LNCaP clone FGC (cell line): ENCODE measurements around the gene TCP11L1.

Experiments used
- DNase-seq: peaks from one replicate; pipeline ENCODE4 v3.0.0-alpha.2; 2011; ENCODE audit warnings: low read depth
- H3K4me3 ChIP-seq: 2 replicates; pipeline ENCODE4 v1.5.1; 2011; ENCODE audit warnings: mild to moderate bottlenecking, low read depth, low read length, control low read depth
- TF ChIP-seq, protein P1 (sequence below): IDR thresholded peaks from 2 replicates; pipeline ENCODE4 v1.5.1; 2012; ENCODE audit warnings: mild to moderate bottlenecking; ENCODE audit not compliant: control insufficient read depth, insufficient read depth; ENCODE audit errors: extremely low read depth

The TCP11L1 gene

DNA sequence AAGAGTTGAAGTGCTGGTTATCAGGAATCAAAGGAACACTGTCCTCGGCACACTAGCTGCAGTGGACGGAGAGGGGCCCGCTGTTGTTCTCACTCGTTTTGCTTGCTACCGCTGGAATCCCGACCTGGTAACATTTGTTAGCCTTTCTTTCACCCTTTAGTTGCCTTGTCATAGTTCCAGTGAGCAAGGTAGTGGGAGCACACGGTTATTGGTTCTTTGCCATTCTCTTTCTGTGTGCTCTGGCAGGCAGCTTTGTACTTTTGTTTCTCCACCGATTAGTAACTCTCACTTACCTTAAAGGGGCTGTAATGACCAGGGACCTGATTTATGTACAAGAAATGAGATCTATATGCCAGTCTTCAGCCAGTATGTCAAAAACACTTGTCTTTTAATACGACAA is 21.9 kb upstream of the TCP11L1 start:
- TF ChIP-seq, protein P1, sequence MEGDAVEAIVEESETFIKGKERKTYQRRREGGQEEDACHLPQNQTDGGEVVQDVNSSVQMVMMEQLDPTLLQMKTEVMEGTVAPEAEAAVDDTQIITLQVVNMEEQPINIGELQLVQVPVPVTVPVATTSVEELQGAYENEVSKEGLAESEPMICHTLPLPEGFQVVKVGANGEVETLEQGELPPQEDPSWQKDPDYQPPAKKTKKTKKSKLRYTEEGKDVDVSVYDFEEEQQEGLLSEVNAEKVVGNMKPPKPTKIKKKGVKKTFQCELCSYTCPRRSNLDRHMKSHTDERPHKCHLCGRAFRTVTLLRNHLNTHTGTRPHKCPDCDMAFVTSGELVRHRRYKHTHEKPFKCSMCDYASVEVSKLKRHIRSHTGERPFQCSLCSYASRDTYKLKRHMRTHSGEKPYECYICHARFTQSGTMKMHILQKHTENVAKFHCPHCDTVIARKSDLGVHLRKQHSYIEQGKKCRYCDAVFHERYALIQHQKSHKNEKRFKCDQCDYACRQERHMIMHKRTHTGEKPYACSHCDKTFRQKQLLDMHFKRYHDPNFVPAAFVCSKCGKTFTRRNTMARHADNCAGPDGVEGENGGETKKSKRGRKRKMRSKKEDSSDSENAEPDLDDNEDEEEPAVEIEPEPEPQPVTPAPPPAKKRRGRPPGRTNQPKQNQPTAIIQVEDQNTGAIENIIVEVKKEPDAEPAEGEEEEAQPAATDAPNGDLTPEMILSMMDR: no peak
- H3K4me3 ChIP-seq: no peak overlapping the region

DNA sequence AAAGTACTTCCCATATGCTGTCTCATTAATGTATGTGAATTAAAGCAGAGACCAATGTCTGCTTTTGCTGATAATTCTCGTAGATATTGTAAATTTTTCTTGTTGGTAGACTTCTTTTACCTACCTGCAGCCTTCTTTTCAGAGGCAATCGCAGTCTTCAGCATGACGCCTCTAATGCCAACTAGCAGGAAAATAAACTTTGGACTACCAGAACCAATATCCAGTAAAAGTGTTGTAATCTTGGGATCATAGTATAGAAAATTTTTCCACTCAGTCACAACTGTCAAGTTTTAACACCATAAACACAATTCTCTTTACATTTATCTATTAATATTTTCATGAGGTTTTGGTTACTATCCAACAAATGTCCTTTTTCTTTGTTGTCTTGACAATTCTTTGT is 21.4 kb upstream of the TCP11L1 start:
- DNase-seq: no peak
- H3K4me3 ChIP-seq: no peak overlapping the region
- TF ChIP-seq, protein P1: no peak

More for the DNA sequence above, 21.9 kb upstream of the TCP11L1 start:
- DNase-seq: no peak

DNA sequence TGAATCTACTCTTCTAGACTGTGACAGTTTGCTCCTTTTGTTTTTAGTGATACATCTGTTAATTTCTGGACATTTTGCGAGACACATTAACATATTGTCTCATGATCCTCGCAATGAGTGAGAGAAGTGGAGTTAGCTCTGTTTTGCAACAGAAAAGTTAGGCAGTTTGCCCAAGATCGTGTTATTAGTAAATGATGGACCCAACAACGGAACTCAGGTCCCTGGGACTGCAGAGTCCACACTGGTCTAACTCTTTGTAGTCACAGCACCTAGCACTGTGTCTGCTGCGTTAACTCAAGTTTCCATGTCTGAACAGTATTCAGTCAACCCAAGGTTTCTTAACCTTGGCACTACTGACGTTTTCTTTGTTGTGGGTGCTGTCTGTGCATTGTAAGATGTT is 20.5 kb upstream of the TCP11L1 start:
- TF ChIP-seq, protein P1: no peak
- no peak overlapping the region for H3K4me3 ChIP-seq

DNA sequence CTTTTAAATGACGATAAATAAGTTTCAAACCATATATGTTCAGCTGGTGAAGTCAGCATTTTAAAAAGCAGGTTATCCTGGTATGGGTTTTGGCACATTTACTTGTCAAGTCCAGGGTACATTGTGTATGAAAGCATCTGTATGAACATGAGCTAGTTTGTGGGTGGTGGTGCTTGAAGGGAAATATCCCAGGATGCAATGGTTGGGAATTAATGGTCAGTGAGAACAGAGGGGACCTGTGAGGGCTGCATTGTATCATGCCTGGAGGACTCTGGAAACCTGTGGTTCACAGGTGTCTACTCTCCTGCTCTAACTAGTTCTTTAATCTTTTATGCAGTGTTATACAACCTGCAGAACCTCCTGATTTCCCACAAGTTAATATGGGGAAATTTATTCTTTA is 17.9 kb upstream of the TCP11L1 start:
- TF ChIP-seq, protein P1: no peak
- no peak overlapping the region for H3K4me3 ChIP-seq

More for the DNA sequence above, 20.5 kb upstream of the TCP11L1 start:
- DNase-seq: no peak

DNA sequence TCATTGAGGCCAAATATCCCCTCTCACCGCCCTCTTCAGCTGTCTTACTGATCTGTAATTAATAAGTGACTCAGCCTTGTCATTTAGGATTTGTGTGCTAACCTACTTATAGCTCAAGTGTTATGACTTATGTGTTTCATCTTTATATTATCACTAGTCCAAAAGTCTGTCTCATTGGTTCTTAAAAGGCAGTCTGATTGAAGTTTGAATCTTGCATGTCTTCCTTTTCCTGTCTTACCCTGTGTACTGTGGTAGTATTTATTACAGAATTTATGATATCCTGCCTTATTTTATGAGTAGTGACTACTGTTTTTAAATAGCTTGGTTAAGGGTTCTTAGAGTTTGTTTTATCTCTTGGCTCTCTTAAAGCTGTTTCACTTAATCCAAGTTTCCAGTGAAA is 17.4 kb upstream of the TCP11L1 start:
- H3K4me3 ChIP-seq: no peak overlapping the region
- DNase-seq: no peak
- TF ChIP-seq, protein P1: no peak

More for the DNA sequence above, 17.9 kb upstream of the TCP11L1 start:
- DNase-seq: no peak

DNA sequence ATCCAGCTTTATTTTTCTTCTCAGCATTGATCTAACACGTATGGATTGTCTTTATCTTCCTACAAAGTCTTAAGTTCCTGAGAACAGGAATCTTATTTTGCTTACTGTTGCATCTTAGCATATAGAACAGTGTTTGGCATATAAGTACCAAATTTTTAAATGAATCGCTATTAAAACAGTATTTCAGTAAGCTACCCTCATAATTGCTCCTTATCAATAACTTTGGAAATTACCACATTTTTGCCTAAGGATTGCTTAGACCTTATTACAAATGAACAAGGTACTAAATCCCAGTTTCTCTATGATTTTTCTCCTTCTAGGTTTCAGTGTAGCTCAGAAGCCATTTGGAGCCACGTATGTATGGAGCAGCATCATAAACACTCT is 14.0 kb upstream of the TCP11L1 start:
- no peak overlapping the region for H3K4me3 ChIP-seq
- TF ChIP-seq, protein P1: no peak
- no peak for DNase-seq

DNA sequence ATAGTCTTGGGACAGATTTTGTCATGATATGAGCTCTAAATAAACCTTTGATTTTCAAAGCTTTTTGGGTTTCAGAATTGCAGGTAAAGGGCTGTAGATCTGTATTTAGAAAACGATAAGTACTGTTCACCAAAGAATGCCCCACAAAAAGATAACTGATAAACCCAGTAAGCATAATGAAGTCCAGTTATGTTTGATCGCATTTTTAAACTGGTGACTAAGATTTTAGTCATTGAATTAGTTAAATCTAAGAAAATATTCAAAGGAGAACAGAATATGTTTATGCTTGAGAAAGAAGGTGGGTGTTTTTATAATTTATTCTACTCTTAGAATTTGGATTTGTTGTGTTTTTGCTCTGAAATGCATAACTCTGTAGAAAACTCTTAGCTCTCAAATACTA is 12.1 kb upstream of the TCP11L1 start:
- no peak overlapping the region for H3K4me3 ChIP-seq
- TF ChIP-seq, protein P1: no peak
- DNase-seq: no peak
